GM19239 (cell line): ENCODE measurements around the gene DERA.
"Not testable (repeated sequence)": the region's sequence is repeated elsewhere in the genome, so short reads cannot be mapped to it uniquely, and the experiment has no call there.

Experiments used
- DNase-seq: peaks from one replicate; pipeline ENCODE4 v3.0.0; 2011; ENCODE audit warnings: low spot score; ENCODE audit not compliant: insufficient read length
- FAIRE-seq: peaks from 2 replicates; lab custom pipeline; 2011; peaks lifted over from hg19 to GRCh38; lab: Jason Lieb, UNC

The DERA gene

DNA sequence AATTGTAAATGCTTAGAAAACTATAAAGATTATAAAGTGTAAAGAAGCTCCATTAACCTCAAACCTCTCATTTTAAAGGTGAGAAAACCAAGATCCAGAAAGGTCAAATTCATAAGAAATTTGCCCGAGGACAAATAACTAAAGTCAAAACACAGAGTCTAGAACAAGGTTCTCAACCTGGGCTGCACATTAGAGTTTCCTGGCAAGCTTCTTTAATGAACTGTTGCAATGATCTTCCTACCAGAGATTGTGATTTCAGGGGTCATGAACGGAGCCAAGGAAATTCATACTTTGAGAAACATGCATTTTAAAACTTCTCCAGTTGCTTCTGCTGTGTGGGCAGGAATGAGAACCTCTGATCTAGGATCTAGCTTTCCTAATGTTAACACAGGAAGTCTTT lies 86.8 kb downstream of the DERA start:
- no peak for FAIRE-seq
- no peak for DNase-seq

DNA sequence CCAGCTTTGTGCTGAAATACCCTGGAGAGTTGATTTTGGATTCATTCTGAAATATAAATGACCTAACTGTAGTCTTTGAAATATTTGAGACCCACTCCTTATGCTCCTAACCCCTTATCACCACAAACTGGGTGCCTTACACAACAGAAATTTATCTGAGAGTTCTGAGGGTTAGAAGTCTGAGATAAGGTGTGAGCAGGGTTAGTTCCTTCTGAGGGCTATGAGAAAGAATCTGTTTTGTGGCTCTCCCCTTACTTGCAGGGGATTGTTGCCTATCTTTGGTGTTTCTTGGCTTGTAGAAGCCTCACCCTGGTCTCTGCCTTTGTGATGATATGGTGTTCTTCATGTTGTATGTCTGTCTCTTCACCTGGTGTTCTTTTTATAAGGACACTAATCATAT lies 91.7 kb downstream of the DERA start:
- no peak for DNase-seq
- no peak for FAIRE-seq

DNA sequence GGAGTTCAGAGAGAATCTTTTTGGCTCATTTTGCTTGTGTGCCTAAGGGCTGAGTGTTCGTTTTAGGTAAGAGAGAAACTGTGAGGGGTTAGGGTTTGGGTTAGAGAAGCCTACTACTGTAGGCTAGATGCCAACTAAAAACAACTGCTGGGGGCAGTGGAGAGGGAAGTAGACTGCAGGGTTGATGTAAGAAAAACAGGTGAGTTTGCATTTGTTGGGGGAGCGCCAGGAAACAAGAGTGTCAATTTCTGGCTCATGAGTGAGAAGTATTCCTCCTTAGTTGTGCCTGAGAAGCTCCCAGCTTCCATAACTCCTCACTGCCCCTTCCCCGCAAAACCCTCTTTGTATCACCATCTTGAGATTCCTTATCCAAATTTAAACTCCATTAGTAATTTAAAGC lies 92.3 kb downstream of the DERA start:
- DNase-seq (no peak), FAIRE-seq (no peak)

DNA sequence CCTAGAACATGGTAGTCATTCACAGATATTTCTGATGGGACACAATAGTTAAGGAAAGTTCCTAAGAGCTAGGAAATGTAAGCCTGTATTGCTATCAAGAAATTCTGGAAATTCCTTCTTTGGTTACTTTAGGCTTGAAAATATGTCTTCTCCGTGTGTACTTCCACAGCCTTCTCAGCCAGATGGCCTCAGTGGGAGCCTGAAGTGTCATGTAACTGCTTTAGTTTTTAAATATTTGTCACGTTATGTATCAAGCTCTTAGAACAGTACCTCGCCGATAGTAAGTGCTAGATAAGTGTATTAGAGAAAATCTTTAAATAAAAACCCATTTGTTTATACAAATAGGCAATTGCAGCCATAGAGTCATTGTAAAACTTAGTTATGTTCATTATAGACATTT lies 95.6 kb downstream of the DERA start:
- FAIRE-seq (no peak), DNase-seq (no peak)

DNA sequence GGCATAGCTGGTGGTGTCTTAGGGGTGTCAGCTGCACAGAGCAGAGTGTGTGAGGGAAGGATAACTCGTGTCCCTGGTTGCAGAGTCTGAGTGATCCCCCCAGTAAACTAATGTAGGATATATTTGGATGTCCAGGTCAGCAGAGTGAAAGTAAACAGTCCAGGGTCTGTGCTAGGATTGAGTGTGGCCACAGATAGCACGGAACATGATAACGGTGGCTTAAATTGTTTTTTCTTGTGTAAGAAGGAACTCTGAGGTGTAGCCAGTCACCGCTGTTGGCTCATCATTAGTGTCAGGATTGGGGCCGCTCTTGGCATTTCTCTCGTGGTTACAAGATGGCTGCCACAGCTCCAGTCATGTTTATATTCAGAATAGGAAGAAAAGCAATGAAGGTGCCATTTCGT lies 97.3 kb downstream of the DERA start:
- FAIRE-seq (no peak), DNase-seq (no peak)

DNA sequence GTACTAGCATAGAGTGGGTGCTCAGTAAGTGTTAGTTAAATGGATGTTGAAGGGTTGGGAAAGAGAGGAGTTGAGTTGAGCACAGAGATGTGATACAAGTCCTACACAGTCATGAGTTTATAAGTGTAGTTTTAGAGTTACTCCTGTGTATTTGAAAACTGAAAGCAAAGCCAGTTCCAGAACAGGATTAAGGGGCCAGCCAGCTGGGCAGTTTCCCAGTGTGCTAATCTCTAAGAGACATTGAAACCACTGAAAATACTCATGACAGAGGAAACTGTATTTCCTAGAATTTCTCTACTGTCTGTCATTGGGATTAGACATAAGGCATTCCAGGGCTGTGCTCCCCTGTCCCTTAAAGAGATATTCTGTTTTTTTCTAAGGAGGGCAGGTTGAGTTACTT lies 101.0 kb downstream of the DERA start:
- FAIRE-seq (no peak), DNase-seq (no peak)

DNA sequence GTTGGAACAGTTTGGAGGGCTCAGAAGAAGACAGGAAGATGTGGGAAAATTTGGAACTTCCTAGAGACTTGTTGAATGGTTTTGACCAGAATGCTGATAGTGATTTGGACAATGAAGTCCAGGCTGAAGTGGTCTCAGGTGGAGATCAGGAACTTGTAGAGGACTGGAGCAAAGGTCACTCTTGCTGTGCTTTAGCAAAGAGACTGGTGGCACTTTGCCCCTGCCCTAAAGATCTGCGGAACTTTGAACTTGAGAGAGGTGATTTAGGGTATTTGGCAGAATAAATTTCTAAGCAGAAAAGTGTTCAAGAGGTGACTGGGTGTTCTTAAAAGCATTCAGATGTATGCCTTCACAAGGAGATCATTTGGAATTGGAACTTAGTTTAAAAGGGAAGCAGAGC lies 102.6 kb downstream of the DERA start:
- FAIRE-seq, DNase-seq: not testable (repeated sequence)

DNA sequence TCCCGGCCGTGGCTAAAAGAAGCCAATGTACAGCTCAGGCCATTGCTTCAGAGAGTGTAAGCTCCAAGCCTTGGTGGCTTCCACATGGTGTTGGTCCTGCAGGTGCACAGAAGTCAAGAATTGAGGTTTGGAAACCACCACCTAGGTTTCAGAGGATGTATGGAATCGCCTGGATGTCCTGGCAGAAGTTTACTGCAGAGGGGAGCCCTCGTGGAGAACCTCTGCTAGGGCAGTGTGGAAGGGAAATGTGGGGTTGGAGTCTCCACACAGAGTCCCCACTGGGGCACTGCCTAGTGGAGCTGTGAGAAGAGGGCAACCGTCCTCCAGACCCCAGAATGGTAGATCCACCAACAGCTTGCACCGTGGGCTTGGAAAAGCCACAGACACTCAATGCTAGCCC lies 103.3 kb downstream of the DERA start:
- FAIRE-seq, DNase-seq: not testable (repeated sequence)

DNA sequence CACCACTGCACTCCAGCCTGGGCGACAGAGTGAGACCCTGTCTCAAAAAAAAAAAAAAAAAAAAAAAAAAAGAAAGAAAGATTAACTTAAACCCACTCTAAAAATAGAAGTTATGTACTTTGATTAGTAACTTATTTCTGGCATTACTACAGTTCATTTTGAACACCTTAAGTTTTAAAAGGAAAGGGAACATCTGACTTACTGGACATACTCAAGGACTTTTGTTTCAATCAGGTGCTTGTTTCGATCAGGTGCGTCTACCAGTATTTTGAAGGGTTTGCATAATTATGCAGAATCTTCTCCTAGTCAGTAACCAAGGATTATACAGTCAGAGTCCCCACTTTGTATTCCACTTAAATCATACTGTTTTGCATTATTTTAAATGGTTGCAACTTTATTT lies 105.6 kb downstream of the DERA start:
- no peak for FAIRE-seq
- DNase-seq: no peak

DNA sequence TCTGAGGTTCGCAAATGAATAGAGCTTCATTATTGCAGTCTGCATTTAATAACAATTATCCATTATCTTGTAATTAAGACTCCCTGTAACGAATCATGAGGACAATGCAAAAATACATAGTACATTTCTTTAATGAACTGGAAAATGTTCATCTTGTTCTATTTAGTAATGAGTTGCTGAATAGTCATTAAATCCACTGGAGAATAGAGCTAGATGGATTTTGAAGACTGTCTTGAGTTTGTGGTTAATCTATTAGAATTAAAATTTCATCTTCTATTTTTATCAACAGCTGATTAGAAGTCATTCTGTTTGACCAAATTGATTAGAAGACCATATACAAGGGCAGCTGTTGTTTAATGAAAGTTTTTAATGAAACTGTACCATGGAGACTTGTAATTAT lies 107.2 kb downstream of the DERA start:
- DNase-seq: no peak
- FAIRE-seq: no peak

DNA sequence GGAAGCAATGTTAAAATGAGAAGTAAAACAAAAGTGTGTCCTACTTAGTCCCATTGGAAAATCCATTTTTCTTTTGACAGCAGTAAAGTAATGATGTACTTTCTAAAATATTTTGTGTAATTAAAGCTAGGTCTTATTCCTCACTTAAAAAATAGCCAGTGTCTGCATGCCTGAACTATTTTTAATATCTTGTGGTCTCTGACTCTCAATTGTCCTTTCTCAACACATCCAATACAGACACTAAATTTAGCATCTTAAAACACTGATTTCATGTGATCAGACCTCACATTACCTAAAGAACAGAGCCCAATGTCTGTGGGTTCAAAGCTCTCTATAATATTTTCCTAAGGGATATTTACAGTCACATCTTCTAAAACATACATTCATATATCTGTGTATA lies 108.0 kb downstream of the DERA start:
- no peak for FAIRE-seq
- no peak for DNase-seq

DNA sequence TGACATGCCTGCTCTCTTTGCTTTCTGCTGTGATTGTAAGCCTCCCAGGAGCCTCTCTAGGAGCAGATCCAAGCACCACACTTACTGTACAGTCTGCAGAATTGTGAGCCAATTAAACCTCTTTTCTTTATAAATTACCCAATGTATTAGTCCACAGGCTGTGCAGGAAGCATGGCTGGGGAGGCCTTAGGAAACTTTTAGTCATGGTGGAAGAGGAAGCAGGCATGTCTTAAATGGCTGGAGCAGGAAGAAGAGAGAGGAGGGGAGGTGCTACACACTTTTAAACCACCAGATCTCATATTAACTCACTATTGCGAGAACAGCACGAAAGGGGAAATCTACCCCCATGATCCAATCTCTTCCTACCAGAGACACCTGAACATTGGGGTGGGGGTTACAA lies 108.9 kb downstream of the DERA start:
- FAIRE-seq (no peak), DNase-seq (no peak)

DNA sequence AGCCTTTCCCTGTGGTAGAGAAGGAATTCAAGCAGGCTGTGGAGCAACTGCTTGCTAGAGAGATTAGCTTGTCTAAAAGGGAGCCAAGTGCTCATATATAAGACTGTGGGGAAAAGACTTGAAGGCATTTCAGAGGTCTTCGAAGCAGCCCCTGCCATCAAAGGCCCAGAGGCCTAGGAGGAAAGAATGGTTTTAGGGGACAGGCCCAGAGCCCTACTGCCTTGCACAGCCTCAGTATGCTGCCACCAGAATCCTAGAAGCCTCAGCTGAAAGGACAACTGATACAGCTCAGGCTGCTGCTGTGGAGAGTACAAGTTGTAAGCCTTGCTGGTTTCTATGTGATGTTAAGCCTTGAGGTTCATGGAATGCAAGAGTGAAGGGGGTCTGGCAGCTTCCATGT lies 109.9 kb downstream of the DERA start:
- DNase-seq: no peak
- no peak for FAIRE-seq

DNA sequence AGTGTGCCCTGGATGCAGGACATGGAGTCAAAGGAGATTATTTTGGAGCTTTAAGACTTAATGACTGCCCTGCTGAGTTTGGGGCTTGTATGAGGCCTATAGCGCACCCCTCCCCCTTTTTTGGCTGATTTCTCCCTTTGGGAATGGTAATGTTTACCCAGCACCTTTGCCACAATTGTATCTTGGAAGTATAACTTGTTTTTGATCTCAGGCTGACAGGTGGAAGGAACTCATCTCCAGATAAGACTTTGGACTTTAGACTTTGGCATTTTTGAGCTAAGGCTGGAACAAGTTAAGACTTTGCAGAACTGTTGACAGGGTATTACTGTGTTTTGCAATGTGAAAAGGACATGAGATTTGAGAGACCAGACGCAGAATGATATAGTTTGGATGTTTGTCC lies 110.5 kb downstream of the DERA start:
- DNase-seq: no peak
- FAIRE-seq: no peak

DNA sequence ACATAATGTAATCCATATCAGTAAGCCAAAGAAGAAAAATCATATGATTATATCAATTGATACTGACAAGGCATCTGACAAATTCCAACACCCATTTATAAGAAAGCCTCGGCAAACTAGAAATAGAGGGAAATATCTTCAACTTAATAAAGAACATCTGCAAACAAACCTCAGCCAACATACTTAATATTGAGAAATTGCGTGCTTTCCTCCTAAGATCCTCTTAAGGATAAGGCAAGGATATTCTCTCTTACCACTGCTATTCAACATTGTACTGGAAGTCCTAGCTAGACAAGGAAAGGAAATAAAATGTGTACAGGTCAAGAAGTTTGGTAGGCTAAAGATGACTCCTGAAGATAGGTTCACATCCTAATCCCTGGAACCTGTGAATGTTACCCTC lies 115.9 kb downstream of the DERA start:
- no peak for FAIRE-seq
- DNase-seq: no peak

DNA sequence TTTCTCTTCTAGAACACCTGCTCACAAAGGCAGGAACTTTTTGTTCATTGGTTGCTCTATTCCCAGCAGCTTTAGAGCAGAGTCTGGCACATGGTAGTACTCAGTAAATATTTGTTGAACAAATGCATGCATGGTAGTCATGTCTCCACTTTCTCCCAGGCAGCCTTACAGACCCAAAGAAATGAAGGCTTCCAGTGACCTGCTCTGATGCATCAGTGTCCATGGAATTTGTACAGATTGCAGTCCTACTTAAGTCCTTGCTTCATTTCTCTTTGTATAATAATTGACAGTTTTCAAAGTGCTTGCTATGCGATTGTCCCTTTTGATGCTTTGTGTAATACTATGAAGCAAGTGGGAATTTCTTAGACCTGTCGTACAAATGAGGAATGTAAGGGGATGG lies 119.6 kb downstream of the DERA start:
- DNase-seq (no peak), FAIRE-seq (no peak)

DNA sequence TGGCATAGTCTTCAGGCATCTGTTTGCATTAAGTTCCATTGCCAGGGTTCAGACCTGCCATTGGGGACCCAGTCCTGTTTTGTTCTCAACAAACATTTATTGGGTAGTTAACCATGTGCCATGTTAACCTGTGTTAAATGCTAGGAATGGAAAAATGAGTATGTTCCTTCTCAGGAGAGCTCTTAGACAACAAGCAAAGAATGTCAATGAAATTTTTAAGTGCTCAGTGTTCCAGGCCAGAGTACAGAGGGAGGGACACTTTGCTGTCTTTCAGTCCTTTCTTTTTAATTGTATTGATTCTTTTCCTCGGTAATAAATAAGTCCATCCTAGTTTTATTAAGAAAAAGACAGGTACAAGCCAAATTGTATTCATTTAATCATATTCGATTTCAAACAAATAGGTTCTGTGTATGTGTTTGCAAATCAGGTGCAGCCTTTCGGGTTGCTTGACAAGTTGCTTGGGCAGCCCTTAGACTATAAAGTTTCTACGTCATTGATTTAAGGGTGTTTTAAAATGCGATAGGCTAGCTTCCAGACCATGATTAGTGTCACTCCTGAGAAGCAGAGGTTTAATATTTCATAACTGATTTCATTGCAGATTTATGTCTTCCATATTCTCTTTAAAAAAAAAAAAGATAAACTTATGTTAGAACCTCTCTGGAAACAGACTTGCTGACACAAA lies 123.1 kb downstream of the DERA start:
- no peak for DNase-seq
- FAIRE-seq: no peak

DNA sequence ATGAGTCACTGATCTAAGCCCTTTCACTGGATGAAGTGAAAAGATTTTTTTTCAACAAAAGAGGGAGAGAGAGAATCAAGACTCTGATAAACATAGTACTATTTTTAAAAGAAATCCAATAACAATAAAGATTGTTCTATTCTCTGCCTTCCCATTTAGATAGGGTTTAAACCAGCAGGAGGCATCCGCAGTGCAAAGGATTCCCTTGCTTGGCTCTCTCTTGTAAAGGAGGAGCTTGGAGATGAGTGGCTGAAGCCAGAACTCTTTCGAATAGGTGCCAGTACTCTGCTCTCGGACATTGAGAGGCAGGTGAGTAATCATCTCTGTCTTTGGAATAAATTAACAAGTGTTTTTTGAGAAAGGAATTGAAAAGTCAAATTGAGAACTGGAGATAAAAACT lies 124.9 kb downstream of the DERA start:
- FAIRE-seq (no peak), DNase-seq (no peak)

DNA sequence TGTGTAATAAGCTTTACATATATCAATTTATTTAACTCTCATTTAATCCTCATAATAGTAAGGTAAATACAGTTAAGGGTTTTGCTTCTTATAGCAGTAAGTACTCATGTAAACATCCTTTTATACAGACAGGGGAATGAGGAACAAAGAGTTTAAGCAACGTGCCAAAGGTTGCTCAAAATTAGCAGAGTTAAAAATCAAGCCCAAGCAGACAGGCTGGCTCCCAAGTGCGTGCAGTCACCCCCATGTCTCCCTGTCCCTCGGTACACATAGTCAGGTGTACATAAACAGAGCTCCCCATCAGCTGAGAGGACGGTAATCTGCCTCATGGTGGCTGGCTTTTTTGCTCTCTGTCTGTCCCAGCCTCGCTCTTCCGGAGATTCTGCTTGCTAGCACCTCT lies 126.4 kb downstream of the DERA start:
- DNase-seq (no peak), FAIRE-seq (no peak)

DNA sequence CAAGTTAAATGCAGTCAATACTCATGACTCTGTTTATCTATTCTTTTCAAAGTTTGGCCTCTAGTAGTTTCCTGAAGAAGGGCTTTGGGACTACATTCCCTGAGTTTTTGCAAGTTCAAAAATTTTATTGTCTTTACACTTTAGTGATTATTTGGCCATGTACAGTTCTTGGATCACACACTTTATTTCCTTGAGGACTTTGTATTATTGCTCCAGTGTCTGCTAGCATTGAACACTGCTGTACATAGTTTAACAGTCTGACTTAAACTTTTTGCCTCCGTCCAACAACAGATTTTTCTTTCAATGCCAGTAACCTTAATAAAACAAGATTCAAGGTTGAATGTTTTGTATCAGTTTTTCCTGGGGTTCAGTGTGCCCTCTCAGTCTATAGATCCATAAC lies 132.3 kb downstream of the DERA start:
- FAIRE-seq (no peak), DNase-seq (no peak)

DNA sequence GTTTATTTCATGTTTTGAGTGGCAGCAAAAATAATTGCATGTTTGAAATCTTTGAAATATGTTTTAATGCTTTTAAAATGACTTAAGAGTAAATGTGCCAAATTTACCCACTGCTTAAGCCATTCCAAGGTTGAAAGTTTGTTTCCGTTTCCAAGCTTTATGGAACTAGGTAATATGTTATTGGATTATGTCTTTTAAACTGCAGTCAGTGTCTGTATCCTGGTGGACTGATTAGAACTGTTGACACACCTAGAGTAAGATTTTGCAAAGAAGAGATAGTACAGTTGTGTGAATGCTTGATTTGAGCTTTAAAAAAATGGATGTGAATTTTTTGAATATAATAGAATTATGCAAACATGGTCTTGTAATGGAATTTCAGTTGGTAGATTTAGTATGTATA lies 135.1 kb downstream of the DERA start:
- FAIRE-seq: no peak

DNA sequence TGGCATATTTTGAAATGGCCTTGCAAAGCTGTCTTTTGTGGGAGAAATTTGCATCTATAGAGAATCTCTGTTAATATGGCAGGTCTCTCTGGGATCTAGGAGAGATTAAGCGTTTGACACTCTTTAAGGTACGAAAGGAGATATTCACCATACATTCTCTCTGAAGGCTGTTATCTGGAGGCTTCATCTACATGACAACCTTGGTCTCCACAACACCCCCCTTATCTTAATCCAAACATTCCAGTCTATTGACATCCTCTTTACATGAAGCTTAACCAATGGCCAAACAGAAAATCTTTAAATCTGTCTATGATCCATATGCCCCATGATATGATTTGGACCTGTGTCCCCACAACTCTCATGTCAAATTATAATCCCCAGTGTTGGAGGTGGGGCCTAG lies 137.4 kb downstream of the DERA start:
- no peak for FAIRE-seq

More for the DNA sequence above, 135.1 kb downstream of the DERA start:
- no peak for DNase-seq

DNA sequence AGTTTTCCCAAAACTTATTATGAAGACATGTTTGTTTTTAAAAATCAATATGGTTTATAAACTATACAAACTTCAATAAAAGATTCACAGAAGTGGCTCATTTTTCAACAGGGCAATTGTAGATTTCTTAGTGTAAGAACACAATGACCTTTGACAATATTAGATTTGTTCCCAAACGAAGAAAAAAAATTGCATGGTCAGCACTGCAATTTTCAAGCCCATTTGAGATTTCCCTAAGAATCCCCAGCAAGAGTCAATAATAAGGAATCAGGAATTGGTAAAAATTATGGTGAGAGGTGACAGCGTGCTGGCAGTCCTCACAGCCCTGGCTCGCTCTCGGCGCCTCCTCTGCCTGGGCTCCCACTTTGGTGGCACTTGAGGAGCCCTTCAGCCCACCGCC lies 145.8 kb downstream of the DERA start:
- FAIRE-seq (no peak), DNase-seq (no peak)

More for the DNA sequence above, 137.4 kb downstream of the DERA start:
- no peak for DNase-seq
